WTC11 (cell line): ENCODE measurements around the gene PPP1R26. TPM values are rescaled to one million over a fixed set of nuclear protein-coding genes. Genes with fewer than 3 reads are reported as not detected.
A peak's percentile ranks its signal among the peaks of the same experiment; 100 is the strongest.

Experiments
- ATF1 ChIP-seq: sonication (generic); formaldehyde crosslinking; IDR thresholded peaks from 2 replicates; pipeline ENCODE4 v1.8.1; 2023; ENCODE audit warnings: mild to moderate bottlenecking, moderate library complexity, missing genetic modification reagents
- ELF4 ChIP-seq: sonication (generic); formaldehyde crosslinking; IDR thresholded peaks from 2 replicates; pipeline ENCODE4 v1.8.1; 2022; ENCODE audit warnings: low read depth, mild to moderate bottlenecking, moderate library complexity, missing genetic modification reagents
- EMX1 ChIP-seq: fragments of 250-450 bp; sonication (Bioruptor Pico); IDR thresholded peaks from 2 replicates; pipeline ENCODE4 v1.8.0; 2021; ENCODE audit warnings: mild to moderate bottlenecking
- ESRRA ChIP-seq: sonication (generic); formaldehyde crosslinking; IDR thresholded peaks from 2 replicates; pipeline ENCODE4 v1.8.1; 2022; ENCODE audit warnings: mild to moderate bottlenecking, missing genetic modification reagents, borderline replicate concordance
- IRF2 ChIP-seq: sonication (generic); formaldehyde crosslinking; IDR thresholded peaks from 2 replicates; pipeline ENCODE4 v1.8.0; 2022; ENCODE audit warnings: low read depth, missing genetic modification reagents, borderline replicate concordance
- NFE2L1 ChIP-seq: sonication (generic); formaldehyde crosslinking; IDR thresholded peaks from 2 replicates; pipeline ENCODE4 v1.8.1; 2023; ENCODE audit warnings: missing genetic modification reagents
- SMAD4 ChIP-seq: sonication (generic); formaldehyde crosslinking; IDR thresholded peaks from 2 replicates; pipeline ENCODE4 v1.8.0; 2022; ENCODE audit warnings: mild to moderate bottlenecking, missing genetic modification reagents
- ZNF232 ChIP-seq: sonication (generic); formaldehyde crosslinking; IDR thresholded peaks from 2 replicates; pipeline ENCODE4 v1.8.0; 2022; ENCODE audit warnings: mild to moderate bottlenecking, missing genetic modification reagents
- ZNF317 ChIP-seq: sonication (generic); formaldehyde crosslinking; IDR thresholded peaks from 2 replicates; pipeline ENCODE4 v1.8.1; 2023; ENCODE audit warnings: low read depth, mild to moderate bottlenecking, moderate library complexity, missing genetic modification reagents, borderline replicate concordance
- ZNF396 ChIP-seq: fragments of 250-450 bp; sonication (Bioruptor Pico); IDR thresholded peaks from 2 replicates; pipeline ENCODE4 v1.8.0; 2021; ENCODE audit warnings: mild to moderate bottlenecking, moderate library complexity, borderline replicate concordance
- ZNF671 ChIP-seq: fragments of 250-450 bp; sonication (Bioruptor Pico); IDR thresholded peaks from 2 replicates; pipeline ENCODE4 v1.8.0; 2021; ENCODE audit warnings: mild to moderate bottlenecking
- total RNA-seq: library from RNA; stranded (reverse); gene quantifications from 3 replicates; pipeline ENCODE4 v1.2.3, GENCODE V29; 2021
- TF ChIP-seq, protein P1 (sequence below): sonication (generic); formaldehyde crosslinking; IDR thresholded peaks from 2 replicates; pipeline ENCODE4 v1.8.1; 2023; ENCODE audit warnings: mild to moderate bottlenecking, missing genetic modification reagents, moderate library complexity
- TF ChIP-seq, protein P2 (sequence below): sonication (generic); formaldehyde crosslinking; IDR thresholded peaks from 2 replicates; pipeline ENCODE4 v1.8.0; 2022; ENCODE audit warnings: missing genetic modification reagents
- TF ChIP-seq, protein P3 (sequence below): fragments of 200-600 bp; IDR thresholded peaks from 2 replicates; pipeline ENCODE4 v1.8.0; 2022; ENCODE audit warnings: antibody characterized with exemption
- TF ChIP-seq, protein P4 (sequence below): sonication (generic); formaldehyde crosslinking; IDR thresholded peaks from 2 replicates; pipeline ENCODE4 v1.8.0; 2022; ENCODE audit warnings: mild to moderate bottlenecking, missing genetic modification reagents
- TF ChIP-seq, protein P5 (sequence below): sonication (generic); formaldehyde crosslinking; IDR thresholded peaks from 2 replicates; pipeline ENCODE4 v1.8.0; 2022; ENCODE audit warnings: mild to moderate bottlenecking, missing genetic modification reagents
- TF ChIP-seq, protein P6 (sequence below): sonication (generic); formaldehyde crosslinking; IDR thresholded peaks from 2 replicates; pipeline ENCODE4 v1.8.1; 2022; ENCODE audit warnings: low read depth, missing genetic modification reagents, borderline replicate concordance
- TF ChIP-seq, protein P7 (sequence below): sonication (generic); formaldehyde crosslinking; IDR thresholded peaks from 2 replicates; pipeline ENCODE4 v1.8.1; 2022; ENCODE audit warnings: missing genetic modification reagents, borderline replicate concordance
- TF ChIP-seq, protein P8 (sequence below): sonication (generic); formaldehyde crosslinking; IDR thresholded peaks from 2 replicates; pipeline ENCODE4 v1.8.1; 2023; ENCODE audit warnings: mild to moderate bottlenecking, missing genetic modification reagents
- TF ChIP-seq, protein P9 (sequence below): sonication (generic); formaldehyde crosslinking; IDR thresholded peaks from 2 replicates; pipeline ENCODE4 v1.8.1; 2022; ENCODE audit warnings: mild to moderate bottlenecking, missing genetic modification reagents, moderate library complexity, borderline replicate concordance
- TF ChIP-seq, protein P10 (sequence below): fragments of 250-450 bp; sonication (Bioruptor Pico); IDR thresholded peaks from 2 replicates; pipeline ENCODE4 v1.9.0; 2021; ENCODE audit warnings: moderate library complexity, mild to moderate bottlenecking, inconsistent platforms, borderline replicate concordance
- TF ChIP-seq, protein P11 (sequence below): sonication (generic); formaldehyde crosslinking; IDR thresholded peaks from 2 replicates; pipeline ENCODE4 v1.8.1; 2023; ENCODE audit warnings: mild to moderate bottlenecking, missing genetic modification reagents, moderate library complexity

Gene PPP1R26
- total RNA-seq, 1 experiment from 2014 or later, result 44.4 TPM

DNA sequence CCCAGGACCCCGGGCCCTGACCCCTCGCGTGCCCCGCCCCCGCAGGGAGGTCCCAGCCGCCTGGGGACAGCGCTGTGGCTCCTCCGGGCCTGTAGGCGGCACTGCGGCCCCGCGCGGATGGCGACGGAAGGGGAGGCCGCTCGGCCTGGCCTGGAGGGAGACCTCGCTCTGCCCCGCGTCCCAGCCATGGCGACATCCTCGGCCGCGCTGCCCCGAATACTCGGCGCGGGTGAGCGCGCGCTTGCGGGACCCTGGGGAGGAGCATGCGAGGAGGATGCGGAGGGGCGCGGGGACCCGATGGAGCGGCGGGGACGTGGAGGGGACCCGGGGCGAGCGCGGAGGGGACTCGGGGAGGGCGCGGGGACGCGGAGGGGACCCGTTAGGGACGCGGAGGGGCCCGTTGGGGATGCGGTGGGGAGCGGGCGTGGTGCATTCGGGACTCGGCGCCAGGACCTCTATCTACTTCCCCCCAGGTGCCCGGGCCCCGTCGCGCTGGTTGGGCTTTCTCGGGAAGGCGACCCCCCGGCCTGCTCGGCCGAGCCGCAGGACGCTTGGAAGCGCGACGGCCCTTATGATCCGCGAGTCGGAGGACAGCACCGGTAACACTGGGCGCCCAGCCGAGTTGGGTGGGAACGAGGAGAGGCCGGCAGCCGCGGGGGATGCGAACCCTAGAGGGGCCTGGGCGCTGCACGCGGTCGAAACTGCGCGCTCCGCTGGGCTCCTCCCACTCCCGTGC is 21.1 kb downstream of the PPP1R26 start, which contains the start of gene MRPS2 (continued):
- TF ChIP-seq, protein P1, sequence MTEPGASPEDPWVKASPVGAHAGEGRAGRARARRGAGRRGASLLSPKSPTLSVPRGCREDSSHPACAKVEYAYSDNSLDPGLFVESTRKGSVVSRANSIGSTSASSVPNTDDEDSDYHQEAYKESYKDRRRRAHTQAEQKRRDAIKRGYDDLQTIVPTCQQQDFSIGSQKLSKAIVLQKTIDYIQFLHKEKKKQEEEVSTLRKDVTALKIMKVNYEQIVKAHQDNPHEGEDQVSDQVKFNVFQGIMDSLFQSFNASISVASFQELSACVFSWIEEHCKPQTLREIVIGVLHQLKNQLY (CRISPR knock-in tag), result no peak
- TF ChIP-seq, protein P2, sequence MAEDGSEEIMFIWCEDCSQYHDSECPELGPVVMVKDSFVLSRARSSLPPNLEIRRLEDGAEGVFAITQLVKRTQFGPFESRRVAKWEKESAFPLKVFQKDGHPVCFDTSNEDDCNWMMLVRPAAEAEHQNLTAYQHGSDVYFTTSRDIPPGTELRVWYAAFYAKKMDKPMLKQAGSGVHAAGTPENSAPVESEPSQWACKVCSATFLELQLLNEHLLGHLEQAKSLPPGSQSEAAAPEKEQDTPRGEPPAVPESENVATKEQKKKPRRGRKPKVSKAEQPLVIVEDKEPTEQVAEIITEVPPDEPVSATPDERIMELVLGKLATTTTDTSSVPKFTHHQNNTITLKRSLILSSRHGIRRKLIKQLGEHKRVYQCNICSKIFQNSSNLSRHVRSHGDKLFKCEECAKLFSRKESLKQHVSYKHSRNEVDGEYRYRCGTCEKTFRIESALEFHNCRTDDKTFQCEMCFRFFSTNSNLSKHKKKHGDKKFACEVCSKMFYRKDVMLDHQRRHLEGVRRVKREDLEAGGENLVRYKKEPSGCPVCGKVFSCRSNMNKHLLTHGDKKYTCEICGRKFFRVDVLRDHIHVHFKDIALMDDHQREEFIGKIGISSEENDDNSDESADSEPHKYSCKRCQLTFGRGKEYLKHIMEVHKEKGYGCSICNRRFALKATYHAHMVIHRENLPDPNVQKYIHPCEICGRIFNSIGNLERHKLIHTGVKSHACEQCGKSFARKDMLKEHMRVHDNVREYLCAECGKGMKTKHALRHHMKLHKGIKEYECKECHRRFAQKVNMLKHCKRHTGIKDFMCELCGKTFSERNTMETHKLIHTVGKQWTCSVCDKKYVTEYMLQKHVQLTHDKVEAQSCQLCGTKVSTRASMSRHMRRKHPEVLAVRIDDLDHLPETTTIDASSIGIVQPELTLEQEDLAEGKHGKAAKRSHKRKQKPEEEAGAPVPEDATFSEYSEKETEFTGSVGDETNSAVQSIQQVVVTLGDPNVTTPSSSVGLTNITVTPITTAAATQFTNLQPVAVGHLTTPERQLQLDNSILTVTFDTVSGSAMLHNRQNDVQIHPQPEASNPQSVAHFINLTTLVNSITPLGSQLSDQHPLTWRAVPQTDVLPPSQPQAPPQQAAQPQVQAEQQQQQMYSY, result no peak
- TF ChIP-seq ZNF396 (CRISPR knock-in tag), result no peak
- TF ChIP-seq ATF1 (CRISPR knock-in tag), result no peak; the same call in 1 of the 2 replicates
- TF ChIP-seq, protein P3, sequence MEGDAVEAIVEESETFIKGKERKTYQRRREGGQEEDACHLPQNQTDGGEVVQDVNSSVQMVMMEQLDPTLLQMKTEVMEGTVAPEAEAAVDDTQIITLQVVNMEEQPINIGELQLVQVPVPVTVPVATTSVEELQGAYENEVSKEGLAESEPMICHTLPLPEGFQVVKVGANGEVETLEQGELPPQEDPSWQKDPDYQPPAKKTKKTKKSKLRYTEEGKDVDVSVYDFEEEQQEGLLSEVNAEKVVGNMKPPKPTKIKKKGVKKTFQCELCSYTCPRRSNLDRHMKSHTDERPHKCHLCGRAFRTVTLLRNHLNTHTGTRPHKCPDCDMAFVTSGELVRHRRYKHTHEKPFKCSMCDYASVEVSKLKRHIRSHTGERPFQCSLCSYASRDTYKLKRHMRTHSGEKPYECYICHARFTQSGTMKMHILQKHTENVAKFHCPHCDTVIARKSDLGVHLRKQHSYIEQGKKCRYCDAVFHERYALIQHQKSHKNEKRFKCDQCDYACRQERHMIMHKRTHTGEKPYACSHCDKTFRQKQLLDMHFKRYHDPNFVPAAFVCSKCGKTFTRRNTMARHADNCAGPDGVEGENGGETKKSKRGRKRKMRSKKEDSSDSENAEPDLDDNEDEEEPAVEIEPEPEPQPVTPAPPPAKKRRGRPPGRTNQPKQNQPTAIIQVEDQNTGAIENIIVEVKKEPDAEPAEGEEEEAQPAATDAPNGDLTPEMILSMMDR, result peak; percentile 32; the same call in 1 of the 2 replicates
- TF ChIP-seq, protein P4, sequence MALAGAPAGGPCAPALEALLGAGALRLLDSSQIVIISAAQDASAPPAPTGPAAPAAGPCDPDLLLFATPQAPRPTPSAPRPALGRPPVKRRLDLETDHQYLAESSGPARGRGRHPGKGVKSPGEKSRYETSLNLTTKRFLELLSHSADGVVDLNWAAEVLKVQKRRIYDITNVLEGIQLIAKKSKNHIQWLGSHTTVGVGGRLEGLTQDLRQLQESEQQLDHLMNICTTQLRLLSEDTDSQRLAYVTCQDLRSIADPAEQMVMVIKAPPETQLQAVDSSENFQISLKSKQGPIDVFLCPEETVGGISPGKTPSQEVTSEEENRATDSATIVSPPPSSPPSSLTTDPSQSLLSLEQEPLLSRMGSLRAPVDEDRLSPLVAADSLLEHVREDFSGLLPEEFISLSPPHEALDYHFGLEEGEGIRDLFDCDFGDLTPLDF (CRISPR knock-in tag), result no peak
- TF ChIP-seq, protein P5, sequence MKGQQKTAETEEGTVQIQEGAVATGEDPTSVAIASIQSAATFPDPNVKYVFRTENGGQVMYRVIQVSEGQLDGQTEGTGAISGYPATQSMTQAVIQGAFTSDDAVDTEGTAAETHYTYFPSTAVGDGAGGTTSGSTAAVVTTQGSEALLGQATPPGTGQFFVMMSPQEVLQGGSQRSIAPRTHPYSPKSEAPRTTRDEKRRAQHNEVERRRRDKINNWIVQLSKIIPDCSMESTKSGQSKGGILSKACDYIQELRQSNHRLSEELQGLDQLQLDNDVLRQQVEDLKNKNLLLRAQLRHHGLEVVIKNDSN (CRISPR knock-in tag), result no peak
- TF ChIP-seq ZNF232 (CRISPR knock-in tag), result peak; percentile 46; the same call in 1 of the 2 replicates
- TF ChIP-seq ELF4 (CRISPR knock-in tag), result no peak
- TF ChIP-seq IRF2 (CRISPR knock-in tag), result no peak
- no peak for TF ChIP-seq ZNF317 (CRISPR knock-in tag)
- TF ChIP-seq, protein P6, sequence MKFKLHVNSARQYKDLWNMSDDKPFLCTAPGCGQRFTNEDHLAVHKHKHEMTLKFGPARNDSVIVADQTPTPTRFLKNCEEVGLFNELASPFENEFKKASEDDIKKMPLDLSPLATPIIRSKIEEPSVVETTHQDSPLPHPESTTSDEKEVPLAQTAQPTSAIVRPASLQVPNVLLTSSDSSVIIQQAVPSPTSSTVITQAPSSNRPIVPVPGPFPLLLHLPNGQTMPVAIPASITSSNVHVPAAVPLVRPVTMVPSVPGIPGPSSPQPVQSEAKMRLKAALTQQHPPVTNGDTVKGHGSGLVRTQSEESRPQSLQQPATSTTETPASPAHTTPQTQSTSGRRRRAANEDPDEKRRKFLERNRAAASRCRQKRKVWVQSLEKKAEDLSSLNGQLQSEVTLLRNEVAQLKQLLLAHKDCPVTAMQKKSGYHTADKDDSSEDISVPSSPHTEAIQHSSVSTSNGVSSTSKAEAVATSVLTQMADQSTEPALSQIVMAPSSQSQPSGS, result no peak
- TF ChIP-seq, protein P7, sequence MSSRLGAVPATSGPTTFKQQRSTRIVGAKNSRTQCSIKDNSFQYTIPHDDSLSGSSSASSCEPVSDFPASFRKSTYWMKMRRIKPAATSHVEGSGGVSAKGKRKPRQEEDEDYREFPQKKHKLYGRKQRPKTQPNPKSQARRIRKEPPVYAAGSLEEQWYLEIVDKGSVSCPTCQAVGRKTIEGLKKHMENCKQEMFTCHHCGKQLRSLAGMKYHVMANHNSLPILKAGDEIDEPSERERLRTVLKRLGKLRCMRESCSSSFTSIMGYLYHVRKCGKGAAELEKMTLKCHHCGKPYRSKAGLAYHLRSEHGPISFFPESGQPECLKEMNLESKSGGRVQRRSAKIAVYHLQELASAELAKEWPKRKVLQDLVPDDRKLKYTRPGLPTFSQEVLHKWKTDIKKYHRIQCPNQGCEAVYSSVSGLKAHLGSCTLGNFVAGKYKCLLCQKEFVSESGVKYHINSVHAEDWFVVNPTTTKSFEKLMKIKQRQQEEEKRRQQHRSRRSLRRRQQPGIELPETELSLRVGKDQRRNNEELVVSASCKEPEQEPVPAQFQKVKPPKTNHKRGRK (CRISPR knock-in tag), result no peak
- TF ChIP-seq, protein P8, sequence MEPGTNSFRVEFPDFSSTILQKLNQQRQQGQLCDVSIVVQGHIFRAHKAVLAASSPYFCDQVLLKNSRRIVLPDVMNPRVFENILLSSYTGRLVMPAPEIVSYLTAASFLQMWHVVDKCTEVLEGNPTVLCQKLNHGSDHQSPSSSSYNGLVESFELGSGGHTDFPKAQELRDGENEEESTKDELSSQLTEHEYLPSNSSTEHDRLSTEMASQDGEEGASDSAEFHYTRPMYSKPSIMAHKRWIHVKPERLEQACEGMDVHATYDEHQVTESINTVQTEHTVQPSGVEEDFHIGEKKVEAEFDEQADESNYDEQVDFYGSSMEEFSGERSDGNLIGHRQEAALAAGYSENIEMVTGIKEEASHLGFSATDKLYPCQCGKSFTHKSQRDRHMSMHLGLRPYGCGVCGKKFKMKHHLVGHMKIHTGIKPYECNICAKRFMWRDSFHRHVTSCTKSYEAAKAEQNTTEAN (CRISPR knock-in tag), result peak; percentile 65; the same call in 1 of the 2 replicates
- no peak for TF ChIP-seq EMX1
- no peak for TF ChIP-seq ZNF671 (CRISPR knock-in tag)
- no peak; the same call in 1 of the 2 replicates for TF ChIP-seq ESRRA (CRISPR knock-in tag)
- peak; percentile 75; the same call in 1 of the 2 replicates for TF ChIP-seq NFE2L1 (CRISPR knock-in tag)
- TF ChIP-seq, protein P9, sequence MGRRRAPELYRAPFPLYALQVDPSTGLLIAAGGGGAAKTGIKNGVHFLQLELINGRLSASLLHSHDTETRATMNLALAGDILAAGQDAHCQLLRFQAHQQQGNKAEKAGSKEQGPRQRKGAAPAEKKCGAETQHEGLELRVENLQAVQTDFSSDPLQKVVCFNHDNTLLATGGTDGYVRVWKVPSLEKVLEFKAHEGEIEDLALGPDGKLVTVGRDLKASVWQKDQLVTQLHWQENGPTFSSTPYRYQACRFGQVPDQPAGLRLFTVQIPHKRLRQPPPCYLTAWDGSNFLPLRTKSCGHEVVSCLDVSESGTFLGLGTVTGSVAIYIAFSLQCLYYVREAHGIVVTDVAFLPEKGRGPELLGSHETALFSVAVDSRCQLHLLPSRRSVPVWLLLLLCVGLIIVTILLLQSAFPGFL (CRISPR knock-in tag), result no peak; the same call in 1 of the 2 replicates
- TF ChIP-seq, protein P10, sequence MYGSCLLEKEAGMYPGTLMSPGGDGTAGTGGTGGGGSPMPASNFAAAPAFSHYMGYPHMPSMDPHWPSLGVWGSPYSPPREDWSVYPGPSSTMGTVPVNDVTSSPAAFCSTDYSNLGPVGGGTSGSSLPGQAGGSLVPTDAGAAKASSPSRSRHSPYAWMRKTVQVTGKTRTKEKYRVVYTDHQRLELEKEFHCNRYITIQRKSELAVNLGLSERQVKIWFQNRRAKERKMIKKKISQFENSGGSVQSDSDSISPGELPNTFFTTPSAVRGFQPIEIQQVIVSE (CRISPR knock-in tag), result no peak
- no peak for TF ChIP-seq SMAD4 (CRISPR knock-in tag)
- TF ChIP-seq, protein P11, sequence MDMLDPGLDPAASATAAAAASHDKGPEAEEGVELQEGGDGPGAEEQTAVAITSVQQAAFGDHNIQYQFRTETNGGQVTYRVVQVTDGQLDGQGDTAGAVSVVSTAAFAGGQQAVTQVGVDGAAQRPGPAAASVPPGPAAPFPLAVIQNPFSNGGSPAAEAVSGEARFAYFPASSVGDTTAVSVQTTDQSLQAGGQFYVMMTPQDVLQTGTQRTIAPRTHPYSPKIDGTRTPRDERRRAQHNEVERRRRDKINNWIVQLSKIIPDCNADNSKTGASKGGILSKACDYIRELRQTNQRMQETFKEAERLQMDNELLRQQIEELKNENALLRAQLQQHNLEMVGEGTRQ, result peak; percentile 42; the same call in 1 of the 2 replicates
